Stimulated activated CD8-positive, alpha-beta memory T cell treated with anti-CD3 and anti-CD28 coated beads, Interleukin-4, amount 100 ng/mL, for 1 hour (primary cell): ENCODE data around the gene CD180.

ENCODE experiments used
- DNase-seq, 2 donors: peaks; one replicate each; pipeline ENCODE4 v3.0.0-alpha.2; 2020; ENCODE audit warnings: low read depth in 2 of 2, low spot score in 1 of 2

Gene CD180

DNA sequence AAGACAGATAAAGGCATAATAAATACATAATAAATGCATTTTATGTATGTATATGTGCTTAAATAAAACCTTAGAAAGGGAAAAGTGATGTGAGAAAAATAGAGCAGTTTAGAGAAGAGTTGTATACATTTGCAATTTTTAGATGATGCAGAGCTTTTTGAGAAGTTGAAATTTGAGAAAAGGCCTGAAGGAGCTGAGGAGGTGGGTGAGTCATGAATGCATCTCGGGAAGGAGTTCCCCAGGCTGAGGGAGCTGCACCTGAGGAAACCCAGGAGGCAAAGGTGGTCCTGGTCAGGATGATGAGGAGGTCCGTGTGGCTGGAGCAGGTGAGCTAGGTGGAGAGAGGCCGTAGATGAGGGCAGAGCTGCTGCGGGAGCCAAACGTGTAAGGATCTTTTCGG, 17.4 kb upstream of the CD180 start:
- DNase-seq = no peak

DNA sequence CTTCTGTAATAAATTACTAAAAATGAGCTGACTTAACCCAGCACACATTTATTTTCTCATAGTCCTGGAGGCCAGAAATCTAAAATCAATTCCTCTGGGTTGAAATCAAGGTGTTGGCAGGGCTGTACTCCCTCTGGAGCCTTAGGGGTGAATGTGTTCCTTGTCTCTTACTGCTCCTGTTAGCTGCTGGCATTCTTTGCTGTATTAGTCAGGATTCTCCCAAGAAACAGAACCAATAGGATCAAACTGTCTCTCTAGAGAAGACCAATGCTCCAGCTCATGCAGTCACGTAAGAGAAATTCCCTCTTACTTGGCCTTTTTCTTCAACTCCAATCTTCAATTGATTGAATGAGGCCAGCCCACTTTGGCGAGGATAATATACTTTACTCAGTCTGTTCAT, 15.3 kb upstream of the CD180 start:
- DNase-seq = no peak

DNA sequence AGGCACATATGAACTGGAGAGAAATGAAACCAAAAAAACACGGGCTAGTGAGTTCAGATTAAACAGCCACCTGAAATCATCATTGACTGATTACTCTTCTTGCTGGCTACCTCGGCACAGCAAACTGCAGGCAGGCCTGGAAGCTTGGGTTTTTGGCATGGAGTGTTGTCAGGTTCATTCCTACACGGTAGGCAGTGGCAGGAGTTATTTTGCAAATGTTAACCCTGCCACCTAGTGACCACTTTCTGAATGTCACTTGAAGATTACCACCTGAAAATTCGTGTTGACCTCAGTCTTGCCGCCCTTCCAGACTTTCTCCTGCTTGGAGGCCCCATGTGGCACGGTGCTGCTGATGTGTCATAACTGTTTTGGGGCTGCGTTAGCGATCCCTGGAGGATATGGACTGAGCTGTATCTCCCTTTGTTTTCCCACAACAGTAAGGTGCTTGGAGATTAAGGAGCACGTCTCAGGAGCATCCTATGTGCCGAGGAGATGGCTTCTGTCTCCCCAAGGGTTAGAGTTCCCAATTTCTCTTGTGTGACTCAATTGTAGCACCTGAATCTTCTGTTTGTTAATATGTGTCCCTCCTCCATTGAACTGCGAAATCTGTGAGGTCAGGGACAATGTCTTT, 12.7 kb upstream of the CD180 start:
- DNase-seq = peak; percentile 26 to 33

DNA sequence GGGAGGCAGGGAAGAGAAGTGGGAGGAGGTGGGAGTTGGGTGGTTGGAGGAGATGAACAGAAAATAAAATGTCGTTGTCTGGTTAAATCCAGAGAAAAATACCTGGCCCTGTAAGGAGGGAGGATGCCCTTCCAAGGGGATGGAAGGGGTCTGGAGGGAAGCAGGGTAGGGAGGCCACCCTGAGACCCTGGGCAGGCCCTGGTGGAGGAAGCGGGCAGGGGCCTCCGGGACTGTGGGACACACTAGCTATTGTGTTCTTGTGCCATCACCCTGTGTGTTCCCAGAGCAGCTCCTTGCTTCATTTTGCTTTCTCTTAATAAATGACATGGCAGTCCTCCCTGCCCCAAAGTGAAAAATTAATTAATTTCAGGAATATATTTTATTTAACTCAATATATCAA, 11.8 kb upstream of the CD180 start:
- DNase-seq = no peak

DNA sequence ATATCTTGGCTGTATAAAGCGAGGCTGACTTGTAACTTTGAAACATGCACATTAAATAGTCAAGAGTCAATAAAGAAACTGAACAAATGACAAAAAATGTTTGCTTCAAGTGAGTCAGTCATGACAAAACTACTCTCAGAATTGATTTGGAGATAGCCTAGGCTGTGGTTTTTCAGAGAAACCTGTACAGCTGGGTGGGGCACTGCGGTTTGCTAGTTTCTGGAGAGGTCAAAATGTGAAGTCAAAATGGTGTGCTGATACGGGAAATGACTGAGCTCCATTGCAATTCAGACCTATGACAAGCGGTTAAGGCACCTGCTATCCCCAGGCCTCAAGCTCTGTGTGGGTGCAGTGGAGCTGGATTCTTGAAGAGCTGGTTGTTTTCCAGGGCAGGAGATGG, 10.3 kb upstream of the CD180 start:
- DNase-seq = peak; percentile 21 to 69

DNA sequence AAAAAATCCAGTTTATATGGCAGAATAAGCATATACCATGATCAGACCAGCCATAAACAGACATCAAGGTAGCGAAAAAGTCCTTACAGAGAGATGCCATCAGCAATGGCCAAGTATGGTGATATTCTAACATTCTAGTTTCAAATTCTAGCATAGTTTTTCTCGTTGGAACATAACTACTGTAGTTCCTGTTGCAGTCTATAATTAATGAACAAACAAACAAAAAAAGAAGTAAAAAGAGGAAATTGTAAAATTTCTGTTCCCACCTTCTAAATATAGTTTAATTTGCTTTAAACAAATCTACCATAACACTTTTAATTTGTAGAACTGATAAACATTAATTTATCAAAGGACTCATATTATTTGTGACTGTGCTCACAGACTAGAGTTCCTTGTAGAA, 9.9 kb upstream of the CD180 start:
- DNase-seq = no peak

DNA sequence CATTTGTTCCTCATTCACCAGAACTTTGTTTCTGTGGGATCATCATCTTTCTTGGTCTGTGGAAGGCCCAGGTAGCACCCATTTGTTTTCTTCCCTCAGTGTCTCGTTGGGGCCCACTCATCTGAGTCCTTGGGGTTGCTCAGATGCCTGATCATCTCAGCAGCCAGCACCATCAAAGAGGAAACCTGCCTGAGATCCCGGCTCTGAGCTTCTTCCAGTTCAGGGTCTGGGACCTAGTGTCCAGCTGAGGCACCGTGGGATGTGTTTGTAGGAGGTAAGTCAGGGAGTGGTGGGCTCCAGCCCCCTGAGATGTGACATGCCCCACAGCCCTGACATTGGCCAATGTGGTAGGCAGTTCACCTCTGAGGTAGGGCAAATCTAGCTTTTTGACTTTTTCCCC, 9.4 kb upstream of the CD180 start:
- no peak for DNase-seq

DNA sequence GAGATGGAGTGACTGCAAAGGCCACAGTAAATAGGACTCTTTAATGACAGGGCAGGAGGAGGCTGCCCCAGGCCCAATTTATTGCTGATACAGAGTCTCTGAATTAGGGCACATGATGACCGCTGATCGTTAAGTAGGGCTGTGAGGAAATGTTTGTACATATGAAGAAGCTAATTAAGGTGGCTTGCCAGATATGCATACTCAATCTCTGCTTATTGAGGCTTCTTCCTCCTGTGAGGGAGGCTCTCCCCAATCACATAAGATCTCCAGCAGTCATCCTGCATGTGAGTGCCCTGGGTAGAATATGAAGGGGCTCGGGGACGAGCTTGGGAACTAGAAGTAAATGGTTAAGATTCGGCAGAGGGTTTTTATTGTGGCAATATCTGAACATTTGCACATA, 8.2 kb upstream of the CD180 start:
- no peak for DNase-seq

DNA sequence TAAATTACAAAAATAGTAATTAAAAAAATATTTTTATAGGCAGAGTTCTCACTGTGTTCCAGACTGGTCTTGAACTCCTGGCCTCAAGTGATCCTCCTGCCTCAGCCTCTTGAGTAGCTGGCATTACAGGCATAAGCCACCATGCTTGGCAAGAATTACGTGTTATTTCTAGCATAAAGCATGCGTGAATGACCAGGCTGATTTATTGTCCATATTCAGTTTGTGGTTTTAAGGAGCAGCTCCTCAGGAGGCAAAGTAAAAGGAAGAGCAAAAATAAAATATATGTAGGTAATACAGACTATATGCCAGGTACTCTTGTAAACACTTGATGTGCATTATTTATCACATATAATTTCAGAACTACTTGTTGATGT, 7.1 kb upstream of the CD180 start:
- DNase-seq = no peak

DNA sequence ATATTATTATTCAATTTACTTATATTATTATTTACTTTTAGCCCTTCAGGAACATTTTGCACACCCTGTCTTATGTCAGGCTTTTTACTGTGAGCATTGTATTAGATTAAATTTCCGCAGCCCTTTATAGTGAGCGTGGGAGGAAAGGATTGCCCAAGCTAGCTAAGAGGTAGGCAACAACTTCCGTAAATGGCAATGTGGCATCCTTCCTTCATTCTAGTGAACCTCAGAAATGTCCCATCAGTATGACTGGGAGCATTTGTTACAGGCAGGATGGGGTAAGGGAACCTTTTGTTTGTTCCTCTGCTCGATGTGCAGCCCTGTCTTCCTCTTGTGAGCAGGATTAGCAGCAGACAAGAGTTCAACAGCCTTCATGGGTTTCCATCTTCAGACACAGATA, 6.2 kb upstream of the CD180 start:
- no peak for DNase-seq

DNA sequence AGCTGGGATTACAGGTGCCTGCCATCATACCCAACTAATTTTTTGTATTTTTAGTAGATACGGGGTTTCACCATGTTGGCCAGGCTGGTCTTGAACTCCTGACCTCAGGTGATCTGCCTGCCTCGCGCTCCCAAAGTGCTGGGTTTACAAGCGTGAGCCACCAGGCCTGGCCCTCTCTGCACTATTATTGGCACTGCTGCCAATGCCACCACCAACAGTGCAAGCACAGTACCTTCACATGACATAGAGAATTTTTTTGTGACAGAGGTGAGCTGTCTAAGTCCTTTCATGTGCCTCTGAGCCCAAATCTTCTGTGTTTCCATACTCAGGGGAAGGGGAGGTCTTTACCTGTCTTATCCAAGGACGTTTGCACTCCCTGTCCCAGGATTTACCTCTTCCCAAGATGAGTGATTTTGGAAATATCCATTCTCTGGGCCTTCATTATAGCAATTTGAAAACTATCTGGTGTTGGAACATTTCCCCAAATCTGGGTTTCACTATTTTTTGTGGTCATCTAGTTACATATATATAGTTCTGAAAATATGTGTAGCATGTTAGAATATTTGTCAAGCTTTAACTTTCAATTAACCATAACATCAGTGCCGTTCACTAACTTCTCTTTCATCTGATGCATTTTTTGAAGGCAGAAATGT, 5.4 kb upstream of the CD180 start:
- DNase-seq = no peak

DNA sequence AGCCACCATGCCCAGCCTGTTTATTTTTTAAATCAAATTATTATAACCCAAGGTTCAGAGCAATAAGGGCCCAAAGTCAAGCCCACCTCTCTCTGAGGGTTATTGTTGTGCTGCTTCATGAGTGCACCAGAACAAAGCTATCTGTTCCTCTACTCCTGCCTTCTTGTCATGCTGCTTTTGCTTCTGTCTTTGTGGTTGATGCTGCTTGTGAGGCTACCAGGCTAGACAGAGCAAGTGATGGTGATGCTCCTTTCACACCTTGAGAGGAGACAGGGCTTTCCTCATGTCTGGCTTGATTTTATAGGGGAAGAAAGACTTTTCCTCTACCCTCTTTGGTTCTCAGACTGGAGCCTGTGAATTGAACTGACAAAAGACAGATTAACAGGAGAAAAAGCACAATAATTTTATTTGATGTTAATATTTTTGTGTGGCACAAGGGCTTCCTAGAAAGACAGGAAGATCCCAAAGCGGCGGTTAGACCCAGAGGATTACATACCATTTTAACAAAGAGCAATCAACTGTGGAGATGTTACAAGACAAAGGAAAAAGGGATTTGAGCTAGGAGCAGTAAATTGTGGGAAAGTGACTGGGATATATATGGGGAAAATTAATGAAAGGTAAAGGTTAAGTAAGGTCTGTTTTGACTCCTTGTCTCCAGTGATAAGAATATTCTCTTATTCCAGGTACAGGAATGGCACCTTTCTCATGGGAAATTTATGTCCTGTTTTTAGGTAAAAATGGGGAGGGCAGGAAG, 4.4 kb upstream of the CD180 start:
- no peak for DNase-seq

DNA sequence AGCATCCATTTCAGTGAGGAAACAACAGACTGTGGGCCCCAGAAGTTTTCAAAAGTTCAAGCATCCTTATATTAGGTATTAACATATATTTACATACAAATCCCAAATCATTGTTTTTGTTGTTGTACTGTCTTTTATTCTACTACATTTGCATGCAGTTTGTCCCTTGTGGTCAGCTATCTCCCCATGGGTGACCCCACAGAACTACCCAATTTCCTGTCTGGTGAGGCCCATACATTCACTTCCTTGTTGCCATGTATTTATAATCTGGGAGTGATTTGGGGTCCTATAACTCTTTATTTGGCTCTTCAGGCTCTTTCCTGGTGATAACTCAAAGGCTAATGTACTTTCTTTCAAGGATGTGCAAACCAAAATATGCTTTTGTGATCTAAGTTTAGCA, 3.3 kb upstream of the CD180 start:
- no peak for DNase-seq

DNA sequence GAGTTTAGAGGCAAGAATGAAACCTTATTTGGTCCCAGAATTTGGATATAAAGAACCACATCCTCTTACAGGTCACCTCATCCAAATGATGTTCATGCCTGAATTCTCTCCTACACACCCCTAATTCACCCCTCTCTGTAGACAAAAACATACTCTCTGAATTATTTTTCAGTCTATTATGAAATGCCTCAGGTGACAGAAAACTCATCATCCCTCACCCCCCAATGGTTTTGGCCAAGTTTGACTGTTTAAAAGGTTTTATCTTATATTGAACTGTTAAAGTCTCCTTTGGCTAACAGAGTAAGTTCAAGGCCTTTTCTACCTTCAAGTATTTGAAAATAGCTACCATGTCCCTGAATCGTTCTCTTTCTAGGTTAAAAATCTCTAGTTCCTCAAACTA, 2.3 kb upstream of the CD180 start:
- DNase-seq = no peak

DNA sequence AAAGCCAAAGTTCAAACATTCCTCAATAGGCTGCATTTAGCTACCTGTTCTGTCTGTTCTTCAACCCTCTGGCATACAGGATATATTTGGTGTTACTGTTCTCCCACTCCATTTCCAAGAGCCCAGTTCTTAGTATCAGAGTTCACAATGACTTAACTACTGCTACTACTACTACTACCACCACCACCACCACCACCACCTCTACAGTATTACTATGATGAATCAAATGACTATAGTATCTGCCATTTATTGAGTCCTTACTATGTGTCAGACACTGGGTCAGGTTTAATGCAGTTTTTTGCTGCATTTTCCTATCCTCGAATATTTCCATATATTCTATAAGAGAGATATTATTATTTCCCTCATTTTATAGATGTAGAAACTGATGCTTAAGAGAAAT, 937 bp upstream of the CD180 start:
- no peak for DNase-seq

DNA sequence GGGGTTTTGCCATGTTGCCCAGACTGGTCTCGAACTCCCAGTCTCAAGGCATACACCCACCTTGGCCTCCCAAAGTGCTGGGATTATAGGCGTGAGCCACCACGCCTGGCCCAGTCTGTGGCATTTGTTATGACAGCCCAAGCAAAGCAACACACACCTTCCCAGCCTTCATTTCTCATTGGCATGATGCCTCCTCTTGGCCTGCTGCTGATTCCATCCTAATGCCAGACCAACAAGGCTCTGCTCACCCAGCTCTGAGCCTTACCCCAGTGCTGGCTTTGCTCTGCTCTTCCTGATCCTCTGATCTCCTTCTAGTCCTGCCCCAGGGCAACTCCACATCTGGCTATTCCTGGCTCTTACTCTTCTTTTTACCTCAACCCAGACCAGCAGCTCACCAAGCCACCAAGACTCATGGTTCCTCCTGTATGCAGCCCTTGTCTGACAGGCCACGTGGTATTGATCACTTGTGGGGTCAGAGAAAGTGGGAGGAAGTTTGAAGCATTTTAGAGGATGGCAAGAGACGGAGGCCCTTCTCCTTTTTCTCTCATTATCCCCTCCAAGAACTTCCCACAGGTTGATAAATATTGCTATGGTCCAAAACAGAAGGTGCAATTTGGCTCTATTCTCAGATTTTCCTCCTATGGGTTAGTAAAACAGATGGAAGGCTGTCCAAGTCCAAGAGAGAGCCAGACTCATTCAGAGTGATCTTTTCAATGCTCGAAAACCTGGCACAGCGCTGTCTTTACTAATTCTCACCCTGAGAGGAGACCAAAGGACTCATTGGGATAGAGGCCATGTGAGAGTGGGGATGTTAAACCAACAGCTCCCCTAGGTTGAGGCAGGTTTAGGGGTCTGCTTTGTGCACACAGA, 958 bp downstream of the CD180 start:
- DNase-seq = no peak

DNA sequence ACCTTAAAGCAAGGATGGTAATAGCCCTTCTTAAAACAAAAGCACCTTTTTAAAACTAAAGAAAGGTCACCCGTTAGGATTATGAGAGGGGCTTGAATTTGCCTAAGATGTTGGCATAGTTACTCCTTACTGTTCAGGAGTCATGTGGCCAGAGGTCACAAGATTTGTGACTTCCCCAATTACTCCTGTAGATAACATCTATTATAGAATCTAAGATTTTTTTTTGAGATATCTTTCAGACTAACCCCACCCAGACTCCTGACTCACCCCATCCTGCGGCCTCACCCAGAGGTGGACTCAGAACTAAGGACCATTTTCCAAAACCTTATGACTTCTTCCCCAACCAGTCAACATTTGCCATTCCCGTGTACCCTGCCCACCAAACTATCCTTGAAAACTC, 2.4 kb downstream of the CD180 start:
- DNase-seq = no peak

DNA sequence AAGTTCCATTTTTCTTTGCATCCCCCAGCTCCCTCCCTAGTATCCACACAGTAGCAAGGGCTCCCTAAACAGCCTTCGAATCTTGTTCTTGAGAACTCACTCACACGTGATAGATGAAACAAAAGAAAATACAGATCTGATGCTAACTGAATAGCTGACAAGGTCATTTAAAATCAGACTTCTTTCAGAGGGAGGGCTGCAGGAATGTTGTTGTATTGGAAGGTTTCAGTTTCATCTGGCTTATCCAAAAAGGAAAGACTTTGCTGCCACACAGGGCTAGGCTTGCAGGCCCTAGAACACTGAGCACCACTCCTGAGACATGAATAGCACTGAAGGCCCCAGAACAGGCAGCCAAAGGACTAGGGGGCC, 3.2 kb downstream of the CD180 start:
- DNase-seq = no peak

DNA sequence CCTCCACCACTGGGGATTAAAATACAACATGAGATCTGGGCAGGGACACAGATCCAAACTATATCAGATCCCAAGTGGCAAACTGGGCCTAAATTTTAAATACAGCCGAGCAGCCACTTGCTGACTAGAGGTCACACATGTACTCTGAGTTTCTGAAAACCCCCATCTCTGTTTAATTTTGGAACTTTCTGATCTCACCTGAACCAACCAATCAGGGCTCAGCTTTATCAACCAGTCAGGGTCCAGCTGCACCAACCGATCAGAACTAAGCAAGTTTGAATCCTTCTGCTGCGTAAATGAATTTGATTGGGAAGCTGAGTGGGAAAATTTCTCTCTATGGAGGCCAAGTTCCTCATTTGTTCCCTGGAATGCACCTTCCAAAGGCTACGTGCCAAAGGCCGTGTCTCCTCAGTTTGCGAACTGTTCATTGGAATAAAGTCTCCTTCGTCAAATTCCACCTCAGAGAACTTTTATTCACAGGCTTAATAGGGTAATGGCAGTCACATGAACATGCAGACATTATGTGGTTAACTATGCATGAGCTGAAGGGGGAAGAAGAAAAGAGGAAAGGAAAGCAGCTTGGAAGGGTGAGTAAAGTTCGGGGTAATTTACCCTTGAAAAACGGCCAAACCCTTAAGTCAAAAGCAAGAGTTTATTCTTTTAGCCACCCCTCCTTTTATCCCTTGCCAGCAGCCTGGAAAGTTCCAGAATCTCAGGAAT, 3.7 kb downstream of the CD180 start:
- no peak for DNase-seq

DNA sequence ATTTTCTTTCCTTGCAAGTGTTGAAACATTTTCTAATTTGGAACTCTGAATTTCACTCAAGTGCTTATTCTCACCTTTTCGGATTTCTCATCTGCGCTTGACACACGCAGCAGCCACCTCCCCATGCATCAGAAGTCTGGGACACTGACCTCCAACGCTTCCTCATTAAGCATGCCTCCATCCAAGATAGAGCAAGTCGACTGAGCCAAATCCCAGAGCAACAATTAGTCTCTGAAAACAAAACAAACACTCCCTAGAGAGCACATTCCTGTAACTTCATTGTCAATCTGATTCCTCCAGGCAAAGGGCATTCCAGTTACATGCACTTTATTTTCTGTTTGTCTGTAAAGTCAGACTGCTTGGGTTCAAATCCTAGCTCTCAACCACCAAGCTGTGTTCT, 5.7 kb downstream of the CD180 start:
- DNase-seq = no peak

DNA sequence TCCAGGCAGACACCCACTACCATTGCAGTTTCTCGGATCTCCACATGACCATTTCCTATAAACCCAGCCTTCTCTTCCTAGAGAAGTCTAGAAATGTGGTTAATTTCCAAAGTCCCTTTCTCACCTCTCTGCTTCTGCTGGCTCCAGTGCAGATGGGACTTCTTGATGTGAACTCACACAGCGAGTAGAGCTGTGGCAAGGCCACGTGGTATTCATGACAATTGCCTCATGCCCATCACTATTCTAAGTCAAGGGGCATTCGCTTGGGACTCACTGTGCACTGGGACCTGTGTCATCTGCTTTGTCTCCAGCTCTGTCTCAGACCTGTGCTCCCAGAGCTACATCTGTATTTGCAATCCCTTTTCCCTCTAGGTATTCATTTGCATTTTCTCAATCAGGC, 6.2 kb downstream of the CD180 start:
- no peak for DNase-seq
